Activated CD4-positive, alpha-beta T cell treated with anti-CD3 and anti-CD28 coated beads for 1 hour (primary cell): ENCODE results near the gene GTF2A2.
"Not testable (repeated sequence)": the region's sequence is repeated elsewhere in the genome, so short reads cannot be mapped to it uniquely, and the experiment has no call there.

ENCODE experiments used
- DNase-seq: peaks from one replicate; pipeline ENCODE4 v3.0.0-alpha.2; 2020

Gene GTF2A2

GRCh38 chr15:59668556-59668955, 11.2 kb upstream of the GTF2A2 start:
- no peak for DNase-seq

GRCh38 chr15:59662260-59662659, 4.9 kb upstream of the GTF2A2 start:
- DNase-seq, result no peak

GRCh38 chr15:59659366-59659765, 2.1 kb upstream of the GTF2A2 start:
- DNase-seq, result no peak

- DNase-seq, result no peak
These were observed 365 bp upstream of the GTF2A2 start for GRCh38 chr15:59657635-59658125.

- DNase-seq, result no peak
These were observed 3.3 kb downstream of the GTF2A2 start for GRCh38 chr15:59654046-59654445.

DNA sequence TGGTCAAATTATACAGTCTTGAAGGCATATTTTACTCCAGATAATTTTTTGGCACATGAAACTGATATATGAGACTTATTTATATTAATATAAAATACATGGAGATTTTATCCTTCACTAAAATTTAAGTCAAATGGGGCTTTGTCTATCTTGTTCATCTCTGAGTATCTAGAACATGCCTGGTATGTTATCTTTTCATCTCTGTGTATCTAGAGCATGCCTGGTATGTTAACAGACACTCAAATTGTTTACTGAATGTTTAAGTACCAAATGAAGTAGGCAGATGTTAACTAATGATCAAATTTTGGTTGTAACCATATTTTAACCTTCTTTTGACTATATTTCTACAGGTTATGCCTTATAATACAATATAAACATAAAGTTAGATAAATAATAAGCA, 7.7 kb downstream of the GTF2A2 start:
- DNase-seq, result no peak

- DNase-seq, result no peak
These were observed 10.2 kb downstream of the GTF2A2 start for GRCh38 chr15:59647085-59647484.

DNA sequence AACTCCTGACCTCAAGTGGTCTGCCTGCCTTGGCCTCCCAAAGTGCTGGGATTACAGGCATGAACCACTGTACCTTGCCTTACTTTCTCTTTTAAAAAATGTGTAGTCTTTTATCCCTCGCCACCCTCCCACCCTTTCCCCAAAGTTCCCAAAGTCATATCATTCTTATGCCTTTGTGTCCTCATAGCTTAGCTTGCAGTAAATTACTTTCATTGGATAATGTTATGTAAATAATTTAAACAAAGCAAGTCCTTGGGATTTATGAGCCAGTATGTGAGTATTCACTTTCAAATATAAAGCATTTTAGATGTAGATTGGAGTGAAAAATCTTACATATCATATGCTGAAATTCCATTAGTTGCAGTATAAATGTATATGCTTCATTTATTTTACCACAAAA, 11.0 kb downstream of the GTF2A2 start:
- no peak for DNase-seq

DNA sequence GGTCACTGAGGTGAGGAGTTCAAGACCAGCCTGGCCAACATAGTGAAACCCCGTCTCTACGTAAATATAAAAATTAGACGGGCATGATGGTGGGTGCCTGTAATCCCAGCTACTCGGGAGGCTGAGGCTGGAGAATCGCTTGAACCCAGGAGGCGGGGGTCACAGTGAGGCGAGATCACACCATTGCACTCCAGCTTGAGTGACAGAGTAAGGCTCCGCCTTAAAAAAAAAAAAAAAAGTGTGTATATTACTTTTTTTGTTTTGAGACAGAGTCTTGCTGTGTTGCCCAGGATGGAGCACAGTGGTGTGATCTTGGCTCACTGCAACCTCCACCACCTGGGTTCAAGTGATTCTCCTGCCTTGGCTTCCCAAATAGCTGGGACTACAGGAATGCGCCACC, 11.5 kb downstream of the GTF2A2 start:
- DNase-seq, result not testable (repeated sequence)

- DNase-seq, result no peak
These were observed 12.6 kb downstream of the GTF2A2 start for GRCh38 chr15:59644756-59645155.

DNA sequence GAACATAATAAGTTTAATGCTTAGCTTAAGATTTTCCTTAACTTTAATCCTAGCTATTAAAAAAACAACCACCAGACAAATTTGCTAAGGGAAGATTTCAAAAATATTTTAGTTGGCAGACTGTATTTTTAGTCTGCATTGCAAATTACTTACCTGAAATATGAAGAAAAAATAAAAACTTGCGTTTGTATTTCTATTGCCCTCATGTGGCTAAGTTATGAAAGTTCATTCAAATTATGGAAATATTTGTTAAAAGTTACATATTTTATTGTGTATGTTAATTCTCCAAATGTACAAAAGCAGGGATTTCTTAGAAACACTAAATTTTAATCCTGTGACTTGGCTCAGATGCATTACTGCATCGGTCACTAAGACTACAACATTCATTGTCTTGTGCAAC, 15.0 kb downstream of the GTF2A2 start:
- DNase-seq, result no peak

- not testable (repeated sequence) for DNase-seq
These were observed 19.8 kb downstream of the GTF2A2 start for GRCh38 chr15:59637507-59637906.

DNA sequence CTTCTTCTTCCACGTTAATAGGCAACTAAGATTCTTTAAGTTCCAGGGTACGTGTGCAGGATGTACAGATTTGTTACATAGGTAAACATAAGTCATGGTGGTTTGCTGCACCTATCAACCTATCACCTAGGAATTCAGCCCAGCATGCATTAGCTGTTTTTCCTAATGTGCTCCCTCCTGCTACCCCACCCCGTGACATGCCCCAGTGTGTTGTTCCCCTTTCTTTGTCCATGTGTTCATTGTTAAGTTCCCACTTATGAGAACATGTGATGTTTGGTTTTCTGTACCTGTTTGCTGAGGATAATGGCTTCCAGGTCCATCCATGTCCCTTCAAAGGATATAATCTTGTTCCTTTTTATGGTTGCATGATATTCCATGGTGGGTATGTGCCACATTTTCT, 21.1 kb downstream of the GTF2A2 start:
- DNase-seq, result no peak

GRCh38 chr15:59632714-59633113, 24.6 kb downstream of the GTF2A2 start:
- DNase-seq, result no peak

DNA sequence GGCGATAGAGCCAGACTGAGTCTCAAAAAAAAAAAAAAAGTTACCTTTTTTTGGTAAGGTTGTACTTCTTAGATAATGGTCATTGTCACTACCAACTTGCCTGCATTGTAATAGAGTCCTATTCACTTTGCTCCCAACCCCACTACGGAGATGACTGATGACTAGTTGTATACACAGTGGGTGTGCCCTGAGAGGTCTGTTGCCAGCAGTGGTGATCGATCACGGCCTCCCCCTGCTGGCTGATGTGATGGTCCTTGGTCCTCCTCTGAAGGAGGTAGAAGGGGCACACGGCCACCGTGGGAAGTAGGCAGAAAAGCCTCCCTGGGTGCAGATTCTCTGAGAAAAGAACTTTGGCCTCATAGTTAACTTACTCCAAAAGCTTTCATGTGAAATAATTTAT, 35.0 kb downstream of the GTF2A2 start:
- no peak for DNase-seq

DNA sequence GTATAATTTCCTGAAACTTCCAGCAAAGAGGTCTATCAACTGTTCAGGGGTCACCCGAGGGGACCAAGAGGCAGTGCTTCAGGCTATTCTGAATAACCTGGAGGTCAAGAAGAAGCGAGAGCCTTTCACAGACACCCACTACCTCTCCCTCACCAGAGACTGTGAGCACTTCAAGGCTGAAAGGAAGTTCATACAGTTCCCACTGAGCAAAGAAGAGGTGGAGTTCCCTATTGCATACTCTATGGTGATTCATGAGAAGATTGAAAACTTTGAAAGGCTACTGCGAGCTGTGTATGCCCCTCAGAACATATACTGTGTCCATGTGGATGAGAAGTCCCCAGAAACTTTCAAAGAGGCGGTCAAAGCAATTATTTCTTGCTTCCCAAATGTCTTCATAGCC, 38.9 kb downstream of the GTF2A2 start:
- DNase-seq, result no peak

- DNase-seq, result no peak
These were observed 40.9 kb downstream of the GTF2A2 start for GRCh38 chr15:59616379-59616778.

- no peak for DNase-seq
These were observed 41.7 kb downstream of the GTF2A2 start for GRCh38 chr15:59615661-59616060.

GRCh38 chr15:59614153-59614552, 43.2 kb downstream of the GTF2A2 start:
- DNase-seq, result no peak

- no peak for DNase-seq
These were observed 45.7 kb downstream of the GTF2A2 start, which contains the start of gene GCNT3 for GRCh38 chr15:59611276-59612260. Gene GCNT3, plus strand, starts transcription at chr15:59611783. Its CDS starts 6,456 bp downstream, at chr15:59618239.

DNA sequence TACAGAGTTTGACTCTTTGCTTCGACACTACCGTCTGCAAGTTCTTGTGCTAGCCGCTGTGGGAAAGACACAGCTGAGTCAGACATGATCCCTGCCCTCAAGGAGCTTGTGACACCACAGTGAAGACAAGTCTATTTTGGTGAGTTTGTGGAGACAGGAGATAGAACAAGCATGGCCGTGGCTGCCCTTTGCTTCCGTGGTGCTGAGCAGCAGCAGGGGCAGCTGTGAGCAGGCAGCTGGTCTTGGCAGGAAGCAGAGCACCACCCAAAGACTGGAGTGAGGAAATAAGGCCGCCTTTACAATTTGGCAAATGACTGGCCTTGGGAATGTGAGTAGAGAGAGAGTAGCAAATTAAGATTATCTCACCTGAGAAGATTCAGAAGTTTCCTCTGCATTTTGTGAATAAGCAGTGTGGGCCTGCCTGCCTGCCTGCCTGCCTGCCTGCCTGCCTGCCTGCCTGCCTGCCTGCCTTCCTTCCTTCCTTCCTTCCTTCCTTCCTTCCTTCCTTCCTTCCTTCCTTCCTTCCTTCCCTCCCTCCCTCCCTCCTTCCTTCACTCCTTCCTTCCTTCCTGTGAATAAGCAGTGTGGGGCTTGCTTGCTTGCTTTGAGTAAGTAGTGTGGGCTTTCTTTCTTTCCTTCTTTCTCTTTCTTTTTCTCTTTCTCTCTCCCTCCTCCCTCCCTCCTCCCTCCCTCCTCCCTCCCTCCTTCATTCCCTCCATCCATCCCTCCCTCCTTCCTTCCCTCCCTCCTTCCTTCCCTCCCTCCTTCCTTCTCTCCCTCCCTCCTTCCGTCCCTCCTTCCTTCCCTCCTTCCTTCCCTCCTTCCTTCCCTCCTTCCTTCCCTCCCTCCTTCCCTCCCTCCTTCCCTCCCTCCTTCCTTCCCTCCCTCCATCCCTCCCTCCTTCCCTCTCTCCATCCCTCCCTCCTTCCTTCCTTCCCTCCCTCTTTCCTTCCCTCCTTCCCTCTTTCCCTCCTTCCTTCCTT, 47.3 kb downstream of the GTF2A2 start:
- DNase-seq, result no peak

- no peak for DNase-seq
These were observed 51.3 kb downstream of the GTF2A2 start for GRCh38 chr15:59605994-59606393.

DNA sequence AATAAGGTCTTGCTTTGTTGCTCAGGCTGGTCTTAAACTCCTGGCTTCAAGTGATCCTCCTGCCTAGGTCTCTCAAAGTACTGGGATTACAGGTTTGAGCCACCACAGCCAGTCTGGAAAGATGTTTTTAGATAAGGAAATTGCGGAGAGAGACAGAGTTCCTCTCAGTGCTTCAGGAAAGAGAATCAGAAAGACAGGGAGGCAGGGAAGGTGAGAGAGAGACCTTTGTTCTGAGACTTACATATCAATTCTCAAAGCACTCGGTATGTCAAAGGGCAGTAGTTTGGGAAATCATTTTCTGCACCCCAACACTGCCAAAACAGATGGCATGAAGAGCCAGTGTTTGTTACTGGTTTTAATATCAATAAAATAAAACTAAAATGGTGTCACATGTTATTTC, 58.9 kb downstream of the GTF2A2 start:
- DNase-seq, result no peak
